HG03520 (cell line): Measurements from ENCODE around the gene TMEM44.
"Not testable (repeated sequence)": the region's sequence is repeated elsewhere in the genome, so short reads cannot be mapped to it uniquely, and the experiment has no call there.

Source experiments
- ATAC-seq: cut with Tn5 transposase; IDR thresholded peaks from one replicate; pipeline ENCODE4 v1.9.1; 2021; ENCODE audit warnings: mild to moderate bottlenecking, moderate library complexity; ENCODE audit not compliant: unreplicated experiment

TMEM44 gene

DNA sequence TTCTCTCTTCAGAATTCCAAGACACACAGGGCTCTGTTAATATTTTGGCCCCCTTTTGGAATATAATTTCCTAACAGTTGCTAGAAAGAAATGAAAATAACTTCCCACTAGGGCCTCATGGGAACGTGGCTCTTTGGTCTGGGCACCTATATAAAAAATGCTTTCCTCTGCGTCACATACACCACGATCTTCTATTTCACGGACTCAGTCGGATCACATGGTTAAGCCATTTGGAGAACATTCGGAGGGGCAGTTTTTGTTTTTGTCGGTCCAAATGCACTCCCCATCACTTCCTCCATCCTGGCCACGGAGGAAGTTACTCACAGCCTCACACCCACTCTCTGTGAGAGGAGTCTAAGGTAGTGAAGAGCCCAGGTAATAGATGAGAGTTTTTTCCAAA lies 21.0 kb downstream of the TMEM44 start:
- no peak for ATAC-seq

DNA sequence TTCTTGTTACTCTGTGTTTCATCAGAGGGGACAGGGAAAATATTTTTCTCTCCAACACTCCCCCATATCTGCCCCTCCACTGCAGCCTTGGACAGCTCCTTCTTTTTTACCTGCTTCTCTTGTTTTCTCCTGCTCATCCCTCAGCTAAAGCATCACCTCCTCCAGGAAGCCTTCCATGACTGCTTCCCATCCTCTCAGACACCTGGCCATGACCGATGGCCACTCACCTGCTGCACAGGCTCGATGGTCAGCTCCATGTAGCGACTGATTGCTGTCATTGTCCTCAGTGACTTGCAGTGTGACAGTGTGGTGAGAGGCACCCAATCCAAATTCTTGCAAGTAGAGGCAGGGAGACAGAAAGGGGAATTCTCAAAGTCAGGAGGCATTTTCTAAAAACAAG lies 22.5 kb downstream of the TMEM44 start:
- ATAC-seq, result no peak

DNA sequence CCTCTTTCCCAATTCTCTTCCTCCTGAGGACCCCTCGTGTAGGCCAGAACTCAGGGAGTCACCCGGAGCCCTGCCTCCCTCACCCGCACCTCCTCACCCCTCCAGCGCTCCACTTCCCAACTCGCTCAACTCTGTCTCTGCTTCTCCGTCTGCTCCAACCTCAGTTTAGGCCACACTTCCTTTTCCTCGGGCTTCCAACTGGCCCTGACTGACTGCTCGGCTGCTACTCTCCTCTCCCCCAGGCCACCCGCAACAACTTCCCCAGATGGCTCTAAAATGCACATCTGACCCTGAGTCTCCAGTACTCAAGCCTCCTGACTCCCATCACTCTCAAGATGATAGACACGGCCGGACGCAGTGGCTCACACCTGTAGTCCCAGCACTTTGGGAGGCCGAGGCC lies 23.6 kb downstream of the TMEM44 start:
- no peak for ATAC-seq

DNA sequence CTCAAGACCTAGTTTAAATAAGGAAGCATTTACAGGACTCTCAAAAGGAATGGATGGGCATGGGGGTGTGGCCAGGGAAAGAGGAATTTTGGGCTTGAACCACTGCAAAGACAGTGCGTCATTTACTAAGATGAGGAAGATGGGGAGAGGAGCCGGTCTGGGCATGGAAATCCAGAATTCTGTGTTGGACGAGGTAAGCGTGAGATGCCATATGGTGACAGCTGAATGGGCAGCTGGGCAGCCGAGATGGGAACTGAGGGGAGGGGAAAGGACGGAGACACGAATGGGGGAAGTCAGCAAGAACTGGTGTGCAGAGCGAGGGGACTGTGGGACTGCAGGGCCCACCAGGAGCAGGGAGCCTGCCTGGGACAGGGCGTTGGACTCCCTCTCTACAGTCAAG lies 24.2 kb downstream of the TMEM44 start:
- ATAC-seq, result no peak

DNA sequence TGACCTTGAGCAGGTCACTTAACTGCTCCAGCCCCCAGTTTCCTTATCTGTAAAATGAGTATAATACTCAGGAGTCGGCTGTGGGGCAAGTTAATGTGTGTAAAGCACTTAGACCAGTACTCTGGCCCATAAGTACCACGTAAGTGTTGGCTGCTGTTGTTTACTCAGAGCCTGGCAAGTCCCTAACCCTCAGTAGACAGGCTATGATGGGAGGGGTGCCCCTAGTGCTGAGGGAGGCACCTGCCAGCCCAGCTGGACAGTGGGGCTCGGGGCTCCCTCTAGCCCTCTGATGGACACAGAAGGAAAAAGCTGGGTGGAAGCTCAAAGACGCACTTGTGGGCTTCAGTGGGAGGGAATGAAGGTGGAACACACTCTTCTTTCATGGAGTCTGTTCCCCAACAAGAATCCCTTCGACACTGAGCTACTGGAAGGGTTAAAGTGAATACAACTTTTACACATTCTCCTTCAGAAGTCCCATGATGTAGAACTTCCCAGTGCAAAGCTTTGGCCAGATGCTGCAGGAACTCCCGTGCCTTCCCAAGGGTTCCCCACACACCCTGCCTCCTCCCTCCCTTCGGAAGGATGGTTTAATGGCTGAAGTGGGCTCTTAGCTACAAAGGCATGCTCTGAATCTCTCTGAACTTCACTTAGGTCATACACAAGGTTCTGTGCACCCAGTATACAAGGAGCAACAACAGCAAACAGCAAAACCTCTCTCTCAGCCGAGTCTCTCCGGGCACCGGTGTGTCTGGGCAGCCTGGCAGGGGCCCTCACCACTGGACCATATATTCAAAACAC lies 25.4 kb downstream of the TMEM44 start:
- ATAC-seq, result no peak

DNA sequence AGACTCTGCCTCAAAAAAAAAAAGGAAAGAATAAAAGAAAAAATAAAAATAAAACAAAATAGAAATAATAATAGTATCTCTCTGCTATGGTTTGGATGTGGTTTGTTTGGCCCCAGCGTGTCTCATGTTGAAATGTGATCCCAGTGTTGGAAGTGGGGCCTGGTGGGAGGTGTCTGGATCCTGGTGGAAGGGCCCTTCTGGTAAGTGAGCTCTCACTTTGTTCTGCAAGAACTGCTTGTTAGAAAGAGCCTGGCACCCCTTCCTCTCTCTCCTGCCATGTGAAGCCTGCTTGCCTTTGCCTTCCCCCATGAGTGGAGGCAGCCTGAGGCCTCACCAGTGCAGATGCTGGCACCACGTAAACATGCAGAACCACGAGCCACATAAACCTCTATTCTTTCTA lies 26.3 kb downstream of the TMEM44 start:
- ATAC-seq, result no peak

DNA sequence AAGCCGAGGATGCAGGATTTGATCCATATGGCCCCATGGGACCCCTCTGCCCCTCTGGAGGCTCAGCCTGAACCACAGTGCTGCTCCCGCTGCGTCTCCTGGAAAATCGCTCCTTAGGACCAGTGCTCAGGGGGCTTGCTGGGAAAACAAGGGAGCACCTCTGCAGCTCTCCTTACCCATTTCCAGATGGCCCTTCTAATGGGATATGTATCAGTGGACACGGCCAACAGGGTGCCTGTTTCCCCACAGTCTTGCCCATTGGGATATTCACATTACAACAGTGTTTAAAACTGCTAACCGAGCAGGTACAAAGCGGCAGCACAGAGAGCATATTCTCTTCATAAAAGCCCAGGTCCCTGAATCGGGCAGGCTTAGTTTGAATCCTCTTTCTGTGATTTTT lies 27.1 kb downstream of the TMEM44 start:
- no peak for ATAC-seq

DNA sequence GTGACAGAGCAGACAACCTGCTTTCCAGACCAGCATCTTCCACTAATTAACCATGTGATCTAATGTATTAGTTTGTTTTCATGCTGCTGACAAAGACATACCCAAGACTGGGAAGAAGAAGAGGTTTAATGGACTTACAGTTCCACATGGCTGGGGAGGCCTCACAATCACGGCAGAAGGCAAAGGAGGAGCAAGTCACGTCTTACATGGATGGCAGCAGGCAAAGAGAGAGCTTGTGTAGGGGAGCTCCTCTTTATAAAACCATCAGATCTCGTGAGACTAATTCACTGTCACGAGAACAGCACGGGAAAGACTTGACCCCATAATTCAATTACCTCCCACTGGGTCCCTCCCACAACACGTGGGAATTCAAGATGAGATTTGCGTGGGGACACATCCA lies 27.9 kb downstream of the TMEM44 start:
- ATAC-seq, result not testable (repeated sequence)

DNA sequence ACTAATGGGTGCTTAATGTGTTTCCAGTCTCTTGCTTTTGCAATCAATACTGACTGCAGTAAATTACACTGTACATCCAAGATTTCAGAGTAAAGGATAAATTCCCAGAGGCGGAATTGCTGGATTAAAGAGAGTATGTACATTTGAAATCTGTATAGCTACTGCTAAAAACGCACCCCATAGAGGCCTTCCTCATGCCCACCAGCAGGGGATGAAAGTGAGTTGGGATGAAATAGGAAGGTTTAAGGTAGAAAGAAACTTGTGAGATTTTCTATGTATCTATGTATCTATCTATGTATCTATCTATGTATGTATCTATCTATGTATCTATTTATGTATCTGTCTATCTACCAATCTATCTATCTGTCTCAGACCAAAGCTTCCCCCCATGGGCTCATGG lies 28.4 kb downstream of the TMEM44 start:
- no peak for ATAC-seq

DNA sequence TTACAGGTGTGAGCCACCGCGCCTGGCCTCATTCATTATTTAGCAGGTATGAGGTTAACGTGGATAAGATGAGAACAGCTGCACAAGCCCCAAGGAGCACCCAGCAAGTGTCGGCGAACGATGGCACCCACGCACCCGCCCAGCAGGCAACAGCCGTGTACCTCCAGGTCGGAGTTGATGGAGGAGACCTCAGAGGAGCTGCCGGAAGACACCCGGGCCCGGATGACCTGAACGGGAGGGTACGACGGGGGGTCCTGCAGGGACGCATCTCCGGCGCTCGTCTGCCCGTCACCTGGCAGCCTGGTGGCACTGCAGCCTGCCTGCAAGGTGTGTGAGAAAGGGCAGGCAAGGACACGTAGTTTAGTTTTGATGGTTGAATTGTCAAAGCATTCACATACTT lies 29.1 kb downstream of the TMEM44 start:
- ATAC-seq, result no peak

DNA sequence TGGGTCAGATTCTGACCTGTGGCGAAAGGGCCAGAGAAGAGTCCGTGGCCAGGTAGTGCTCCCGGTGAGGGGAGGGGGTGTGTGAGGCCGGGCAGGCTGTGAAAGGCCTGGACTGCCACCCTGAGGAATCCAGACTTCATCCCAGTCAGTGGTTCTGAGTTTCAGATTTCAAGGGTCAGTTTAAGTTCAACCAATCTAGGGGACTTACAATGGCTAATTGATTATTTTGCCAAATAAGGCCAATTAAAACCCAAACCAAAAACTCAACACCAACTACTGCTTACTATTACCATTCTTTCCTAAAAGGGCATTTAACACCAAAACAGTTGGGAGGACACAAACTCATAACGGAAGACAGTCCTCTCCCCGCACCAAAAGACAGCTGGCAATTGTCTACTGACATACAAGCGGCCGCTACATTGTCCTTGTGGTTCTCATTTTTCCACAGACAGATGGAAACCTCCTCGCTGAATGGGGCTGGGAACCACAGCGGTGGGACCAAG lies 30.5 kb downstream of the TMEM44 start:
- ATAC-seq, result no peak

DNA sequence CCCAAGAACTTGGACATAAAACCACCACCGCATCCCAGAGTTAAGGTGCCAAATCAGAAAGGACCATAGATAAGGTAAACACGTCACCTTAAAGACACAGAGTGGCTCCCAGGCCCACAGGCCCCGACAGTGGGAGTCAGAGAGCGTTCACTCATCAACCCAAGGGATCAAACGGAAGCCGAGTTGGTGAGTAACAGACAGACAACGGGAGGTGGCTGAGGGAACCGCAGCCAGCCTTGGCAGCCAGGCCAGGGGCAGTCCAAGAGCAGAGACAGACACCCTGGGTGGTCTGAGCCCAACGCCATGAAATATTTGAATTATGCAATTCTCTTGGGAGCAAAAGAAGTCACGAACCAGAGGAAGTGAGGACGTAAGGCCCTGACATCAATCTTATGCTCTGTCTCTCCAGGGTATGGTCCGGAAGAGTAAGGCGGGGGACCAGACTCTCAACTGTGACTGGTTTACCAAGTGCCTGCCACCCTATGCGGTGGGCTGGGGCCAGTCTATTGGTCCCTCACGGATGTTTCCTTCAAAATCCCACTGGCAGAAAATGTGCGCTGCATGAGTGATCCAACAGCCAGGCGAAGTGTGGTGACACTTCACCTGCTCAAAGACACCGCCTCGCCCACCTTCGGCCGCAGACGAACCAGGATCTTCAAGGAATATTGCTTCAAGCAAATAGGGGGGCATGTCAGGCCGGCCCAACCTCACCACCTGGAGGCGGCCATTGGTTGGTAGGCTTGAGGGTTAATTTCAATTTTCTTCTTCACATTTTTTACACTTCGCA lies 34.3 kb downstream of the TMEM44 start:
- no peak for ATAC-seq

DNA sequence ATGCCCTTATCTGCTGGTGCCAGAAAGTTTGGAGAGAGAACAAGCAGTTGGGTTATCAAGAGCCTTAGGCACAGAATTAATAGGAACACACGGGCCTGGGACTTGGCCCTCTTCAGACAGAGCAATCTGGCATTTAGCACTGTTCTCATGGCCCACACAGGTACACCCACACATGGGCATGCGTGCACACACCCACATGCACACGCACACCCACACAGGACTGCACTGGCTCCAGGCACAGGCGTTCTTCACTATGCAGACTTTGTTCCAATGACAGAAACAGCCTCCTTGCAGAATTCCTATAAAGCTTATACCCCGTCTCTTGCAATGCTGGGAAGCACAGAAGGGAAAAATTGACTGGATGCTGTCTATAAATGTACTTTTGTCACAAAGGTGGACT lies 36.3 kb downstream of the TMEM44 start:
- ATAC-seq, result no peak

DNA sequence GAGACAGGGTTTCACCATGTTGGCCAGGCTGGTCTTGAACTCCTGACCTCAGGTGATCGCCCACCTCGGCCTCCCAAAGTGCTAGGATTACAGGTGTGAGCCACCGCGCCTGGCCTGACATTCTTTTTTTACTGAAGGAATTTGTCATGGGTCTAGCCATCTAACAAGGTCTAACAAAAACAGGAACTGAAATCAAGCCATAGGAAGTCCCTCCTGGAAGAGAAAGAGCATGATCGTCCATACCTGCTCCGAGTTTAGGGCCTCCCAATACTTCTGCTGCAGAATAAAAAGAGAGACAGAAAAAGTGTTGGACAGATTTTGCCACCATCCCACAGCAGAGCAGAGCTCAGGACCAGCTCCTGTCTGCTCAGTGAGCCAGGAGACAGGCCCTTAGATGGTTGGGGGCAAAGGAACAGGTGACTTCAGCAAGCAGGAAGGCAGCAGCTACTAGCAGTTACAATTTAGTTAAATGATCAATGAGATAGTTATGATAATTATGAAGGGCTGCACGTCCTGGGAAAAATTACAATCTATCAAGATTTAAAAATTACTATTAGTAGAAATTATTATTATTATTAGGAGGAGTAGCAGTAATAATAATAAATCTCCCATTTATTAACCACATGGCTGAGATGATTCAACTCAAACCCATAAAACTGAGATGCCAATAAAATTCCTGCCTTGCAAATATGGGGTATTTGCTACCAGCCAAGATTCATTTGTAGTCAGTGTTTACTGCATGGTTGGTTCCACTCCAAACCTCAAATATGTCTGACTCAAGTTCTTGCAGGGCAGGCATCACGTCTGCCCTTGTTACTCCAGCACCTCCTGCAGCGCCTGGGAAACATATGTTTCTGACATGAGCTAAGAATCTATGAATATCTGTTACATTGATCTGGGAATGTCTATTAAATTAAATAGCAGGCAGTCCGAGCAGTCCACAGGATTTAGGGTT lies 40.1 kb downstream of the TMEM44 start:
- ATAC-seq, result no peak

DNA sequence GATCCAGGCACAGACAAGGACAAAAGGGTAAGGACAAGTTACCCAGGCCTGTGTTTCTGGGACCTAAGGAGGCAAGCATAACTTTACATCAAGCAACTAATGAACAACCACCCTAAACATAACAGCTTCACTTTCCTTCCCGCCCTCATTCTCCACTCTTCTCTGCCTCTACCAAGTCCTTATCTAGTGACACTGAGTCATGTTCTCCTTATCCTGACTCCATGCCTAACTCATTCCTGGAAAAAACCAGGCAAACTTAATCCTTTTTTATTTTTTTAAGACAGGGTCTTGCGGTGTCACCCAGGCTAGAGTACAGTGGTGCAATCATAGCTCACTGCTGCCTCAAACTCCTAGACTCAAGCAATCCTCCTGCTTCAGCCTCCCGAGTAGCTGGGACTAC lies 44.5 kb downstream of the TMEM44 start:
- no peak for ATAC-seq

DNA sequence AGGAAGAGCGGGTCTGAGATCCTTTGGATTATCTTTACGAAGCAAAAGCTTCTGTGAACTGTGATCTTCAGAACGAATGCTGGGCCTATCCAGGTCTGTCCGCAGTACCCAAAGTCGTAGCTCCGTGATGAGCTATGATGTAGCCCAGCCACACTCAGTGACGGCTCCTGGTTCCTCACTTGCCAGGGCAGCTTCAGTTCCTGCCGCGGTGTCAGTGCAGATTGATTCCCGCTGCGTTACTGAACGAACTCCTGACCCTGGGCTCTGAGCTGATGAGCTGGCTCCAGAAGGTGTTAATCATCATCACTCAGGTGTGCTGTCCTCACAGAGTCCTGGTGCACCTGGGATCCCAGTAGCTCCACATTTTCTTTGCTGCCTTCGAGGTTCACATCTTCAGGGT lies 45.0 kb downstream of the TMEM44 start:
- ATAC-seq, result no peak

DNA sequence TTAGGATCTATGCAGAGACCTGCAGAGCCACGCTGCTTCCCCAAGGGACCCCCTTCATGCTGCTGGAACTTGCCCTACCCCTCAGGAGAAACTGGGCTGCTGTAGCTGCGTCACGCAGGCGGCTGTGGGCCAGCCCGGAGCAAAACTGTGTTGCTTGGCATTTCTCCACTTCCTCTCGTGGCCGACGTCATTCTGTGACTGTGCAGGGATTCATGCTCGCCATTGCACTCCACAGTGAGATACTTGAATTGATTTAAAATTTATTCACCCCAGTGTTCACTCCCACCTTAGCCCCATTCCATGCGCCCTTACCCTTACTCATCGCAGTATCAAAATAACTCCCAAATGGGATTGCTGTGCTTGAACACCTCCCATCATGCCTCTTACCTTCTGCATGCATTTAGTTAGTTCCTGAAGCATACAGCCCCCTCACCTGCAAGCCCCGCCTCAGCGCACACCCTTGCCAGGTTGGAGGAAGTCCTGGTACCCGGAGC lies 45.7 kb downstream of the TMEM44 start:
- no peak for ATAC-seq

DNA sequence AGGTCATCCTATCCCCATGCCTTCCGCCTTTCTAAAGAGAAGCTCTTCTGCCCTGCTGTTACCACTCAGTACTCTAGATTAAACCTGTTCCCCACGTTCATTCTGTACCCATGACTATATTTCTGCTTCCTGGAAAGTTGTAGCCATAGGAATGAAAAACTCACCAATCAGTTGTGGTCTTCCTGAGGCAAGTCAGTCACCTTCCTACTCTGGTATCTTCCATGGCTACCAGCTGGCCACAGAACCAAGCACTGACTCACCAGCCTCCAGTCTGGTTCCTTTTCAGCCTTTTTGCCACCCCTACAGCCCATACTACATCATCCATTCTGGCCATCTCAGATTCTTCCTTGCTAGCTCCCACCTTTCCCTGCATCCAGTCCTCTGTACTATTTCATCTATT lies 46.4 kb downstream of the TMEM44 start:
- ATAC-seq, result no peak

DNA sequence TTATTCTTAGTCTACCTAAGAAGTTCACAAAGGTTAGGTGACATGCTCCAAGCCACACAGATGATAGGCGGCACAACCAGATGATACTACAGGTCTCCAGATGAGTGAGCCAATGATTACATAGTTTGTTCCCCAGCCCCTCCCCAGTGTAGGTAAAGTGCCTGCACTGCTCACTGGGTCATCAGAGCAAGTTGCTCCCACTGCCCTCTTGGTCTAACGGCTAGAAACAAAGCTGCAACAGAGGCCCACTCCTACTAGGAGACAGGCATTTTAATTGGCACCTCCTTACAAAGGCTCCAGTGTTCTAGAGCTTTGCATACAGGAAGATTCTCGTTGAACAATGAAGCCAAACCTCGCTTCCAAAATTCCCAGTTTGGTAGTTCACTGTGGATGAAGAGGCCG lies 47.3 kb downstream of the TMEM44 start:
- no peak for ATAC-seq

DNA sequence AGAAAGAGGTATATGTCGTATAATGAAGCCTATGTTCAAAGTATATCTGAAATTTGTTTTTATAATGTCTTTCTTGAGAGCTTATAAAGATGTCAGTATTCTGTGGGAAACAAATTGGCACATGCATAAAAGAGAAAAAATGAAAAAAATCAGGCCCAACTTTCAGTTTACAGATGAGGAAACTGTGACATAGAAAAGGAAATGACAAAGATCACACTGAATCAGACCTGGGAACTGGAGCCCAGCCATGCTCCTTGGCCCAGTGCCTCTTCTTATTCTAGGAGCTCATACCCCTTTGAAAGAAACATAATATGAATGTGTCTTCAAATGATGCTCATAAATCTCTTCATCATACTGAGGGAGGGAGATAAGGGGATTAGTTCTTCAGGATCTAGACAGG lies 48.4 kb downstream of the TMEM44 start:
- ATAC-seq, result no peak

DNA sequence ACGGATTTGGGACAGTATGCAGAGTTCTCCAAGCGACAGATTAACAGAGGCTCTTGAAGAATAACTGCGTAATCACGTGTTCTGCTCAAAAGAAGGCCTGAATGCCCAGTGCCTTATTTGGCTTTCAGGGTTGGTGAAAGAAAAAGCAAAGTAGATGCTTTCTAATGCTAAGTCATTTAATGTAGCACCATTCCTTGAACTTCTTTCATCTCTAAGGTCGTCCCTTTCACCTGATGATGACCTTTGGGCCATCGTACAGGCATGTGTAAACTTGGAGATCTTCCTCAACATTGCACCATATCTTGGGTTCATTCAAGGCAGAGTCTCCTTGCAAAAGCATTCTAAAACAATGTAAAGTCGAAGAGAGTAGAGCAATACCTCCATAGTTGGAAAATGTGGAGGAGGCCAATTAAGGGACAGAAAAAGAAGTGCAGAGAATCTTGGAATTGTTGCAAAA lies 48.9 kb downstream of the TMEM44 start:
- no peak for ATAC-seq
